Karpas-422 (cell line): ENCODE results near the gene PWP1. TPM values are rescaled to one million over a fixed set of nuclear protein-coding genes. Genes with fewer than 3 reads are reported as not detected.

Experiments used
- DNase-seq: peaks from one replicate; pipeline ENCODE4 v3.0.0-alpha.2; 2015
- H2AFZ ChIP-seq: fragments of 200-600 bp; sonication (generic); 2 replicates; pipeline ENCODE4 v1.6.1; 2014; ENCODE audit warnings: antibody characterized with exemption, low read length, mixed read lengths
- H3K27ac ChIP-seq: fragments of 200-600 bp; sonication (generic); 2 replicates; pipeline ENCODE4 v1.5.1; 2014; ENCODE audit warnings: mild to moderate bottlenecking, low read length, moderate library complexity
- H3K27me3 ChIP-seq: fragments of 200-600 bp; sonication (generic); 2 replicates; pipeline ENCODE4 v1.6.1; 2014; ENCODE audit warnings: low read length, mixed read lengths
- H3K36me3 ChIP-seq: fragments of 200-600 bp; sonication (generic); 2 replicates; pipeline ENCODE4 v1.6.1; 2014; ENCODE audit warnings: low read length, mixed read lengths; ENCODE audit not compliant: insufficient read depth
- H3K4me1 ChIP-seq: fragments of 200-600 bp; sonication (generic); 2 replicates; pipeline ENCODE4 v1.6.1; 2014; ENCODE audit warnings: mild to moderate bottlenecking, low read length, mixed read lengths
- H3K4me2 ChIP-seq: fragments of 200-600 bp; sonication (generic); 2 replicates; pipeline ENCODE4 v1.6.1; 2014; ENCODE audit warnings: low read length, low read depth, mild to moderate bottlenecking; ENCODE audit not compliant: poor library complexity, severe bottlenecking
- H3K4me3 ChIP-seq: fragments of 200-600 bp; sonication (generic); 2 replicates; pipeline ENCODE4 v1.5.1; 2014; ENCODE audit warnings: mild to moderate bottlenecking, antibody characterized with exemption, low read length, mixed read lengths
- H3K79me2 ChIP-seq: fragments of 200-600 bp; sonication (generic); 2 replicates; pipeline ENCODE4 v1.6.1; 2014; ENCODE audit warnings: mild to moderate bottlenecking, low read length, mixed read lengths
- H3K9ac ChIP-seq: fragments of 200-600 bp; sonication (generic); 2 replicates; pipeline ENCODE4 v1.6.0; 2014; ENCODE audit warnings: low read length
- H3K9me2 ChIP-seq: fragments of 200-600 bp; sonication (generic), shearing (Covaris generic); replicated peaks from 2 replicates; pipeline ENCODE4 v1.6.0; 2014; ENCODE audit warnings: mild to moderate bottlenecking, low read length, moderate library complexity; ENCODE audit not compliant: insufficient read depth
- H3K9me3 ChIP-seq: fragments of 300-700, 200-600 bp; sonication (generic); 2 replicates; pipeline ENCODE4 v1.6.1; 2014; ENCODE audit warnings: low read length, mixed read lengths
- H4K20me1 ChIP-seq: fragments of 200-600 bp; sonication (generic); 2 replicates; pipeline ENCODE4 v1.6.1; 2014; ENCODE audit warnings: mild to moderate bottlenecking, antibody characterized with exemption, low read length, low read depth; ENCODE audit not compliant: insufficient read depth
- total RNA-seq: library from RNA; depleted of rRNA; stranded (reverse); fragments of >200 nt; shearing (Covaris generic); gene quantifications from 2 replicates; pipeline ENCODE4 v1.2.3, GENCODE V29; 2014; ENCODE audit warnings: low replicate concordance

PWP1 gene
- total RNA-seq, 1 experiment from 2014 or later: 37.4 TPM

DNA sequence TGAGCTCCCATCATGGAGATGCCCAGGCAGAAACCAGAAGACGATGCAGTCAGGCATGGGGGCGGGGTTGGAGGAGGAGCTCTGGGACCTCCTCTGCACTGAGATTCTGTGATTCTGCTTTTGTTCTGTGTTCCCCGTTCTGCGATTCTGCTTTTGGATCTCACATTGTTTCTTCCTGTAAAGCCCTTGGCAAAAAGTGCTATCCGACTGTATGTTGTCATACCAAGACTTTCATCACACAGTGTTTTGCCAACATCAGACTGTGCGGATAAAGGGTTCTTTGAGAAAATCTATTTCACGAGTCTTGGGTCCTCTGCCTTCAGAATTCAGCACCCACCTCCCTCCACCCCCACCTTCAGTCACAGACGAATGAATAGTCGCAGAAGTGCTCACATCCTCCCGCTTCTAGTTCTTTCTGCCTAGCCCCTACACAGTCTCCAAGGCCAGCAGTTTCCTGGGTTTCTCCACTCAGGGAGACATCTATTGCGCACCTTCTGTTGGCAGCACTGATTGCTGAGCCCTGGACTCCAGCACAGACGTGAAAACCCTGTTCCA, 24.7 kb upstream of the PWP1 start:
- no peaks in the 10 kb centered on the region for H3K79me2 ChIP-seq
- no peak overlapping the region for H3K9ac ChIP-seq
- H3K27me3 ChIP-seq: no peaks in the 10 kb centered on the region
- no peaks in the 10 kb centered on the region for H3K36me3 ChIP-seq
- H3K27ac ChIP-seq: no peak overlapping the region
- no peaks in the 10 kb centered on the region for H3K4me1 ChIP-seq
- DNase-seq: no peak
- H4K20me1 ChIP-seq: no peaks in the 10 kb centered on the region
- no peak overlapping the region for H3K4me3 ChIP-seq
- H3K9me2 ChIP-seq: no peaks in the 10 kb centered on the region
- H3K4me2 ChIP-seq: no peak overlapping the region
- H2AFZ ChIP-seq: no peak overlapping the region
- no peaks in the 10 kb centered on the region for H3K9me3 ChIP-seq

DNA sequence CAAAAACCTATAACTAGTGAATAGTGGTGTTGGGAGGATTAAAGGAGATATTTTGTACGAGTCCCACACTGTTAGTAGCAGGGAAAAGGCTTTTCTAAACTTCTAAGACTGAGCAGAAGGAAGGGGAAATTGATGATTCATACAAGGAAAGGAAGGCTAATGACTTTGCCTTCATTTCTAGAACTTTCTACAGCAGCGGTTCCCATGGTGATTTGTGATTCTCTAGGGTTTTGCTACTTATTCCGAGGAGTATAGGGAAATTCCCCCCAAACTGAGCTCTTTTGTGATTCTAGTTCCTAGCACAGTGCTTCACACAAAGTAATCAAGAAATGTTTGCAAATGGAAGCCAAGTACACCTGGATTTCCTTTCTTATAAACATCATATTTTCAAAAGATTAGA, 23.8 kb upstream of the PWP1 start:
- H3K4me1 ChIP-seq: no peaks in the 10 kb centered on the region
- H4K20me1 ChIP-seq: no peaks in the 10 kb centered on the region
- no peaks in the 10 kb centered on the region for H3K36me3 ChIP-seq
- H3K27me3 ChIP-seq: no peaks in the 10 kb centered on the region
- no peak overlapping the region for H3K4me3 ChIP-seq
- no peaks in the 10 kb centered on the region for H3K9me3 ChIP-seq
- DNase-seq: no peak
- H3K4me2 ChIP-seq: no peak overlapping the region
- no peak overlapping the region for H2AFZ ChIP-seq
- no peaks in the 10 kb centered on the region for H3K9me2 ChIP-seq
- no peak overlapping the region for H3K9ac ChIP-seq
- no peaks in the 10 kb centered on the region for H3K79me2 ChIP-seq
- no peak overlapping the region for H3K27ac ChIP-seq

DNA sequence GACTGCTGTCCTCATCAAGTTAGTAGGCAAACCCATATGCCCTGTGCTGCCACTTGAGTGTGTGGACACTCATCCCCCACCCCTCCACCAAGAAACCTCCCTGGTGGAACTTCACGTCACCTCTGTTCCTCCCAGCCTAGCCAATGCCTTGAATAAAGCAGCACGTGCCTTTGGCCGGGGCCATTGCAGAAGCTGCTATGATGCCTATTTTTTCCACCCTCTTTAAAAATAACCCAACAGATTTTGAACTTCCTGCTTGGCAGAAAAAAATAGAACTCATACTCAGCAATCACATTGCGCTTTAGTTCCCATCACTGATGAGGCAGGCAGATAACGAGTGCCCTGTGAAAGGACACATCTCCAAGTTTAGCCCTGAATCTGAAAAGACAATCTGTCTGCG, 23.1 kb upstream of the PWP1 start:
- H3K36me3 ChIP-seq: no peaks in the 10 kb centered on the region

DNA sequence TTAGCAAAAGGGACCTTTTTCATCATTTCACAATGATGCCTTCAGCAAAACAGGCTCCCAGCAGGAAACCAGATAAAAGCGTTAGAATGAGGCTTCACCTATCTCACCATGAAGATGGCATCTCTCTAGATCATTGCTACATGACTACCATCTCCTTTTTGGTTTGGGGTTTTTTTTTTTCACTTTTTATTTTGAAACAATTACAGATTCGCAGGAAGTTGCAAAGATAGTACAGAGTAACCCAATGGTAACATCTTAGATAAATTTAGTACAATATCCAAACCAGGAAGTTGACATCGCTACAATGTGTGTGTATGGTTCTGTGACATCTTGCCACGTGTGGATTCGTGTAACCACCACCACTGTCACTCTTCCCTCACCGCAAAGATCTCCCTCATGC, 22.3 kb upstream of the PWP1 start:
- Histone ChIP-seq H3K9me3 (no peaks in the 10 kb centered on the region), H3K27ac (no peak overlapping the region), H3K4me2 (no peak overlapping the region), H3K27me3 (no peaks in the 10 kb centered on the region), H3K9me2 (no peaks in the 10 kb centered on the region), H3K4me1 (no peaks in the 10 kb centered on the region), H4K20me1 (no peaks in the 10 kb centered on the region), H3K36me3 (no peaks in the 10 kb centered on the region), H3K9ac (no peak overlapping the region), H2AFZ (no peak overlapping the region), H3K4me3 (no peak overlapping the region), H3K79me2 (no peaks in the 10 kb centered on the region)
- no peak for DNase-seq

More for the DNA sequence above, 23.1 kb upstream of the PWP1 start:
- no peak for DNase-seq
- Histone ChIP-seq H4K20me1 (no peaks in the 10 kb centered on the region), H3K4me2 (no peak overlapping the region), H3K9me2 (no peaks in the 10 kb centered on the region), H3K27ac (no peak overlapping the region), H3K4me1 (no peaks in the 10 kb centered on the region), H3K9ac (no peak overlapping the region), H3K79me2 (no peaks in the 10 kb centered on the region), H3K27me3 (no peaks in the 10 kb centered on the region), H3K9me3 (no peaks in the 10 kb centered on the region), H2AFZ (no peak overlapping the region), H3K4me3 (no peak overlapping the region)

DNA sequence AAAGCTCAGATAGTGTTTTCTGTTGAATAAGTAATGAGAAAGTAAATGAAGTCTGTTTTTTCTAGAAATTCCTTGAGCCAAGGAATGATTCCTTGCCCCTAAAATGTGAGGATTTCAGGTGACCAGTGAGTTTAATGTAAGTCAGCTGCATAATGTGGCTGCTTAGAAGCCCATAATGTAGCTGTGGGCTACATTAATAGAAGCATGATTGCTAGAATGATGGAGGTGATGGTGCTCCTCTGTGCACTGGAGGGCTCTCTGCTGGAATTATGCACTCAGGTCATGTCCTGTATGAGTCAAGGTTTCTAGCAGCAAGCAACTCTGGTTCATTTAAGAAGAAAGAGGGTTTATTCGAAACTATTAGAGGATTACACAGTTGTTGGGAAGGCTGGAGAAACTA, 19.6 kb upstream of the PWP1 start:
- Histone ChIP-seq H3K4me1 (no peaks in the 10 kb centered on the region), H3K4me3 (no peak overlapping the region), H3K27me3 (no peaks in the 10 kb centered on the region), H3K79me2 (no peaks in the 10 kb centered on the region), H3K27ac (no peak overlapping the region), H2AFZ (no peak overlapping the region), H4K20me1 (no peaks in the 10 kb centered on the region), H3K9me2 (no peaks in the 10 kb centered on the region), H3K9ac (no peak overlapping the region), H3K9me3 (no peaks in the 10 kb centered on the region), H3K36me3 (no peaks in the 10 kb centered on the region), H3K4me2 (no peak overlapping the region)
- no peak for DNase-seq

DNA sequence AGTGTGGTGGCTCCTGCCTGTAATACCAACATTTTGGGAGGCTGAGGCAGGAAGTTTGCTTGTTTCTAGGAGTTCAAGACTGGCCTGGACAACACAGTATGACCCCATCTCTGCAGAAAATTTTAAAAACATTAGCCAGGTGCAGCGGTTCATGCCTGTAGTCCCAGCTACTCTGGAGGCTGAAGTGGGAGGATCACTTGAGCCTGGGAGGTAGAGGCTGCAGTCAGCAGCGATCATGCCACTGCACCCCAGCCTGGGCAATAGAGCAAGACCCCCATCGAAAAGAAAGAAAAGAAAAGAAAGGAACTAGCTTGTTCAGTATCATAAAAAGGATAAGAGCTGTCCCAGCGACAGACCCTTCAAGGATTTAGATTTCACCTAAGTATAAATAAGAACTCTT, 18.1 kb upstream of the PWP1 start:
- Histone ChIP-seq H3K4me1 (no peaks in the 10 kb centered on the region), H2AFZ (no peak overlapping the region), H3K9me2 (no peaks in the 10 kb centered on the region), H4K20me1 (no peaks in the 10 kb centered on the region), H3K4me2 (no peak overlapping the region), H3K4me3 (no peak overlapping the region), H3K9ac (no peak overlapping the region), H3K36me3 (no peaks in the 10 kb centered on the region), H3K9me3 (no peaks in the 10 kb centered on the region), H3K79me2 (no peaks in the 10 kb centered on the region), H3K27ac (no peak overlapping the region), H3K27me3 (no peaks in the 10 kb centered on the region)
- no peak for DNase-seq

DNA sequence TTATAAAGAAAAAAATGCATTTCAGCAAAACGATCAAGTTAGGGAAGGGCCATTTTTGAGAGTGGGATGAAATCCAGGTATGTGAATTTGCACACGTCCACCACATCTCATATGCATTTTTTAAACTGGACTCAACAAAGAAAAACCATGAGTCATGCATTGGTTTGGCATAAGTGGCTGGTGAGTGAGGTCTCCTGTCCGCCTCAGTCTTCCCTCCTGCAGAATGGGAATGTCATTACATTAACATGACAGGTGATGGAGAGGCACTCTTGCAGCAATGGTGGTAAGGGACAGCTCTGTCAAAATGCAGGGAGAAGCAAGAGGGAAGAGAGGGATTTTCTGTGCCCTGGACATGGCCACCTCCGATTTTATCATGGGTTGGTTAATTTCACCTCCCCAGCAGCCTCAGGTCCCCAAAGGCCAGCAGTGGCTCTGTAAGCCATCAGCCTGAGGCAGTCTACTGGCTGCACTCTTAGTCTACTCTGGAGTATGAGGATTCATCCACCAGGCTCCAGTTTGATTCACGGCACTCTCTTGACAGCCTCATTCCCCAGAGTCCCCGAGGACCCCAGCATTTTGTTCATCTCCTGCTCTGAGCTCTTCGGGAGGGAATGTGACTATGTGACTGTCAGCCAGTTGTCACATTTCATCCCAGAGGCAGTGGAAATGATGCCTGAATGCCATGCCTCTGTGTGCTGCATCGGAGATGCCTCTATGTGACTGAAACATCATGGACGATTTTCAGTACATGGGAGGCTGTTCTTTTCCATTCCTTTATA, 17.1 kb upstream of the PWP1 start:
- no peaks in the 10 kb centered on the region for H4K20me1 ChIP-seq
- H2AFZ ChIP-seq: no peak overlapping the region
- H3K79me2 ChIP-seq: no peaks in the 10 kb centered on the region
- no peaks in the 10 kb centered on the region for H3K27me3 ChIP-seq
- no peak overlapping the region for H3K4me3 ChIP-seq
- no peak for DNase-seq
- H3K36me3 ChIP-seq: no peaks in the 10 kb centered on the region
- no peak overlapping the region for H3K27ac ChIP-seq
- H3K9me3 ChIP-seq: no peaks in the 10 kb centered on the region
- no peaks in the 10 kb centered on the region for H3K4me1 ChIP-seq
- no peak overlapping the region for H3K4me2 ChIP-seq
- H3K9me2 ChIP-seq: no peaks in the 10 kb centered on the region
- no peak overlapping the region for H3K9ac ChIP-seq

DNA sequence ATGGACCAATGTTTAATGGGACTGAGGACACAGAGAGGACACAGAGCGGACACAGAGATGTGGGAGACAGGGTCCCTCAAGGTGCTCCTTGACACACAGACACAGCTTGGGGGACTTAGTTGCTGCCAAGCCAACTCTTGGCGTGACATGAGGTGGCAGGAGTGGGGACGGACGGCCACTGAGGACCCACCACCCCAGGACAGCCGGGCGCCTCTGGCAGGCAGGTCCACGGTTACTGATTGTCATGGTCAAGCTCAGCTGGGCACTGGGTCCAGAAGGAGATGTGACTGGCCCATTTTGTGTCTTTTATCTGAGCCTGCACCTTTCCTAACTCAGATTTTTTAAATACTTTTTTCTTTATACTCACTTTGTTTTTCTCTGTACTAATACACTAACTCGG, 15.7 kb upstream of the PWP1 start:
- no peaks in the 10 kb centered on the region for H3K36me3 ChIP-seq
- H3K9ac ChIP-seq: no peak overlapping the region
- no peak overlapping the region for H3K27ac ChIP-seq
- H2AFZ ChIP-seq: no peak overlapping the region
- no peaks in the 10 kb centered on the region for H3K27me3 ChIP-seq
- H3K4me1 ChIP-seq: no peaks in the 10 kb centered on the region
- no peaks in the 10 kb centered on the region for H3K79me2 ChIP-seq
- no peak overlapping the region for H3K4me3 ChIP-seq
- no peak for DNase-seq
- no peaks in the 10 kb centered on the region for H3K9me3 ChIP-seq
- H4K20me1 ChIP-seq: no peaks in the 10 kb centered on the region
- no peaks in the 10 kb centered on the region for H3K9me2 ChIP-seq
- H3K4me2 ChIP-seq: no peak overlapping the region
